Activated CD8-positive, alpha-beta T cell treated with anti-CD3 and anti-CD28 coated beads for 36 hours (primary cell): ENCODE data around the gene PLD1. TPM values are rescaled to one million over a fixed set of nuclear protein-coding genes. Genes with fewer than 3 reads are reported as not detected.
"Not testable (repeated sequence)": the region's sequence is repeated elsewhere in the genome, so short reads cannot be mapped to it uniquely, and the experiment has no call there.

Experiments
- ATAC-seq: fragments of 200-7000 bp; cut with Tn5 transposase; one replicate; pipeline ENCODE4 v1.10.0; 2021; ENCODE audit warnings: mild to moderate bottlenecking, moderate library complexity
- CTCF ChIA-PET: fragments of 350-600 bp; sonication (Branson Sonifier 250); formaldehyde crosslinking; loops from one replicate; lab custom pipeline; 2021; ENCODE audit warnings: antibody characterized with exemption; lab: Charles Lee
- POLR2A ChIA-PET: fragments of 350-600 bp; sonication (Branson Sonifier 250); formaldehyde crosslinking; loops from one replicate; lab custom pipeline; 2021; ENCODE audit warnings: antibody characterized with exemption; lab: Charles Lee
- DNase-seq: peaks from one replicate; pipeline ENCODE4 v3.0.0-alpha.2; 2020
- H3K27ac Mint-ChIP-seq: one replicate; pipeline ENCODE4 v1.8.0; 2021; ENCODE audit warnings: mild to moderate bottlenecking, mixed read lengths
- H3K27me3 Mint-ChIP-seq: one replicate; pipeline ENCODE4 v1.8.0; 2021; ENCODE audit warnings: mixed read lengths
- H3K36me3 Mint-ChIP-seq: one replicate; pipeline ENCODE4 v1.8.0; 2021; ENCODE audit warnings: low read depth, mixed read lengths
- H3K4me1 Mint-ChIP-seq: one replicate; pipeline ENCODE4 v1.8.0; 2021; ENCODE audit warnings: low read depth, mixed read lengths
- H3K4me3 Mint-ChIP-seq: one replicate; pipeline ENCODE4 v1.8.0; 2021; ENCODE audit warnings: mild to moderate bottlenecking, moderate library complexity, mixed read lengths
- H3K9me3 Mint-ChIP-seq: one replicate; pipeline ENCODE4 v1.8.0; 2021; ENCODE audit warnings: mixed read lengths
- intact Hi-C: fragments of 100-400 bp; cut with micrococcal nuclease; formaldehyde crosslinking; loops from one replicate; pipeline ENCODE4 v1.10.0; 2022
- total RNA-seq, 2 experiments: library from RNA; stranded (reverse); gene quantifications; one replicate each; pipeline ENCODE4 v1.2.3, GENCODE V29; 2021
- TF ChIP-seq, protein P1 (sequence below): fragments of 200-600 bp; IDR thresholded peaks from one replicate; pipeline ENCODE4 v1.8.0; 2022; ENCODE audit warnings: antibody characterized with exemption, mild to moderate bottlenecking

Gene PLD1
- total RNA-seq, 2 experiments from 2014 or later, result 0.86 to 1.2 TPM

DNA sequence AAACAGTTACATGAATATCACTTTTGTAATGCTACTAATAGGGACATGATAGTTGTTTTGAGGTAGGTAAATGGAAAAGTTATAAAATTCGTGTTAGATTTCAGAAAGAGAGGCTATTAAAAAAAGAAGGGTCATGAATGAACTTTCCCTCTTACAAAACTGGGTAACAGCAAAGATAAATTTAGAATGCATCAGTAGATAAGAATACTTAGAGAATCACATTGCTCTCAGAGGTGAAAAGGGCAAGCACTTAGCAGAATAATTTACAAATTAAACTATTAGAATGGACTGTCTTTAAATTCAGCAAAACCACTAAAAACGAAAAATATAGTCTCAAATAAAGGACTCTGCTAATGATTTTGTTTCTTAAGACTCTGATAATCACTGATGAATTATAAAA lies 167.2 kb downstream of the PLD1 start:
- DNase-seq (no peak), ATAC-seq (no peak)
- ChIA-PET CTCF (interaction anchor here (1.4 to 5.0 kb wide), 2 partner anchors 11 to 130 kb away, joined by 5 to 40 read pairs; no protein-coding TSS in a partner anchor), POLR2A (no interaction called here)
- TF ChIP-seq, protein P1, sequence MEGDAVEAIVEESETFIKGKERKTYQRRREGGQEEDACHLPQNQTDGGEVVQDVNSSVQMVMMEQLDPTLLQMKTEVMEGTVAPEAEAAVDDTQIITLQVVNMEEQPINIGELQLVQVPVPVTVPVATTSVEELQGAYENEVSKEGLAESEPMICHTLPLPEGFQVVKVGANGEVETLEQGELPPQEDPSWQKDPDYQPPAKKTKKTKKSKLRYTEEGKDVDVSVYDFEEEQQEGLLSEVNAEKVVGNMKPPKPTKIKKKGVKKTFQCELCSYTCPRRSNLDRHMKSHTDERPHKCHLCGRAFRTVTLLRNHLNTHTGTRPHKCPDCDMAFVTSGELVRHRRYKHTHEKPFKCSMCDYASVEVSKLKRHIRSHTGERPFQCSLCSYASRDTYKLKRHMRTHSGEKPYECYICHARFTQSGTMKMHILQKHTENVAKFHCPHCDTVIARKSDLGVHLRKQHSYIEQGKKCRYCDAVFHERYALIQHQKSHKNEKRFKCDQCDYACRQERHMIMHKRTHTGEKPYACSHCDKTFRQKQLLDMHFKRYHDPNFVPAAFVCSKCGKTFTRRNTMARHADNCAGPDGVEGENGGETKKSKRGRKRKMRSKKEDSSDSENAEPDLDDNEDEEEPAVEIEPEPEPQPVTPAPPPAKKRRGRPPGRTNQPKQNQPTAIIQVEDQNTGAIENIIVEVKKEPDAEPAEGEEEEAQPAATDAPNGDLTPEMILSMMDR, result no peak
- Mint-ChIP-seq H3K36me3 (no peaks in the 10 kb centered on the region), H3K4me3 (no peak overlapping the region), H3K9me3 (no peaks in the 10 kb centered on the region), H3K4me1 (no peaks in the 10 kb centered on the region), H3K27ac (no peak overlapping the region), H3K27me3 (no peaks in the 10 kb centered on the region)
- intact Hi-C loops, result no loop called here

DNA sequence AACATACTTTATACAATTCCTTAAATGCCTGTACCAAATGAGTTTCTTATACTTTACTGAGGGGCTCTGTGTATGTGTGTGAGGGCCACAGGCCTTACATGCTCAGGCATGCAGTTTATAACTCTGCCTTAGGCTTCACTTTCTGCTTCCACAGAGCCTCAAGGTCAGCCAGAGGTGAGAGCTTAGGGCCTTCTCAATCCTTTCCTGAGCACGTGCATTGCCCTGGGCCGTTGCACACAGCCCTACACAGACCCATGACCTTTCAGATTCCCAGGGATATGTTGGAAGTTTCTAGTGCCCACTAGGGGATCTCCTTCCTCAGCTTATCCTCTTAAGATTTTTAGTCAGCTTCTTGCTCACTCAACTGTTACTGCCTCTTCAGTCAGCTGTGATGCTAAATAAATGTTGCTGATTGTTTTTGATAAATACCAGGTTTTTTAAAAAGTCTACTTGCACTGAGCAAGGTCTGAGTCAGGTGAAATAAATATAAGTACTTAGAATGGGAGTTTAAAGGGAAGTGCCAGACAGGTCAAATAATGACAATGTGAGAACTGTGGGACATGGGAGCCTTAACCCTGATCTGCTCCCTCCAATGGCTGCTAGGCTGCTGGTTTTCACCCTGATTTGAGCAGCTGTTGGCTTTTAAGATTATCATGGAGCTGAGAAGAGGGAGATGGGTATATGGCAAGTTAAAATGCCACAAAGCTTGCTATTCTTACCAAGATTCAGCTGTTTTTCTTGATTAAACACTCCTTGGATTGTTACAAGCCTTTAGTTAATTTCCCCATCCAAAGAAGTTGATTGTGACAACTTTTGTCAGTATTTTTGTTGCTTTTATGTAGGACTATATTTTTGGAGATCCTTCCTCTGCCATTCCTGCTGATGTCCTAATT lies 169.5 kb downstream of the PLD1 start:
- H3K9me3 Mint-ChIP-seq, result no peaks in the 10 kb centered on the region
- intact Hi-C loops, result no loop called here
- no peak overlapping the region for H3K27ac Mint-ChIP-seq
- TF ChIP-seq, protein P1, result no peak
- ChIA-PET POLR2A (no interaction called here), CTCF (interaction anchor here (0.7 to 2.5 kb wide), 4 partner anchors 11 to 701 kb away, joined by 3 to 11 read pairs (median 4); no protein-coding TSS in a partner anchor)
- no peaks in the 10 kb centered on the region for H3K36me3 Mint-ChIP-seq
- no peak overlapping the region for H3K4me3 Mint-ChIP-seq
- H3K27me3 Mint-ChIP-seq, result no peaks in the 10 kb centered on the region
- no peak for DNase-seq
- ATAC-seq, result no peak
- H3K4me1 Mint-ChIP-seq, result no peaks in the 10 kb centered on the region

DNA sequence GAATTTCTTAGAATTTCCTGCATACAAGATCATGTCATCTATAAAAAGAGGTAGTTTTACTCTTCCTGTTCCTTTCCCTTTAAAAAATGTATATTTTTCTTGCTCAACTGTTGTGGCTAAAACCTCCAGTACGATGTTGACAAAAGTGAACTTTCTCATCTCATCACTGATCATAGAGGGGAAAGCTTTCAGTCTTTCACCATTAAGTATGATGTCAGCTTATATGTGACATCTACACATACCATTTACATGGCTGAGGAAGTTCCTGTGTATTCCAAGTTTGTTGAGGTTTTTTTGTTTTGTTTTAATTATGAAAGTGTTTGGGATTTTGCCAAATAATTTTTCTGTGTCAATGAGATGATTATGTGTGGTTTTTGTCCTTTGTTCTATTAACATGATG lies 173.6 kb downstream of the PLD1 start:
- no peak overlapping the region for H3K4me3 Mint-ChIP-seq
- intact Hi-C loops, result no loop called here
- H3K4me1 Mint-ChIP-seq, result no peaks in the 10 kb centered on the region
- POLR2A ChIA-PET, result no interaction called here
- CTCF ChIA-PET, result interaction anchor here (1.2 to 1.8 kb wide), 2 partner anchors 10 to 20 kb away, joined by 3 read pairs; no protein-coding TSS in a partner anchor
- H3K27me3 Mint-ChIP-seq, result no peaks in the 10 kb centered on the region
- ATAC-seq, result no peak
- H3K27ac Mint-ChIP-seq, result no peak overlapping the region
- no peaks in the 10 kb centered on the region for H3K9me3 Mint-ChIP-seq
- H3K36me3 Mint-ChIP-seq, result no peaks in the 10 kb centered on the region
- TF ChIP-seq, protein P1, result no peak
- no peak for DNase-seq

DNA sequence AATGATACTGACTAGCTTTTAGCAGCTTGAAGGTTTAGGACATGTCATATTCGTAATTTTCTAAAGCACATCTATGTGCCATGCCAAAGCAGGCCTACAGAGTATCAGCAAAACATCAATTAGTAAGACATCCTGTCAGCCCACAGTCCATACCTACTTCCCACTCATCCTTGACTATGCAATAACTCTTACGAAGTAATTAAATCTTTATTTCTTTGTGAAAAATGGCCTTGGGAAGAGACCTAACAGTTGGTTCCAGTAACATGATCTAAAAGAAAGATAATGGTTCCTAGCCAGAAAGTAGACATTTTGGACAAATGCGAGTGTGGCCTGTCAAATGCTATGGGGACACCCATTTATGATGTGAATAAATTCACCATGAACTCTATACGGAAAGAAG lies 177.5 kb downstream of the PLD1 start:
- Mint-ChIP-seq H3K27me3 (no peaks in the 10 kb centered on the region), H3K27ac (no peak overlapping the region), H3K36me3 (no peaks in the 10 kb centered on the region), H3K9me3 (no peaks in the 10 kb centered on the region), H3K4me1 (no peaks in the 10 kb centered on the region), H3K4me3 (no peak overlapping the region)
- ChIA-PET CTCF (interaction anchor here (1.5 kb wide), 1 partner anchor 18 kb away, joined by 4 read pairs; no protein-coding TSS in a partner anchor), POLR2A (no interaction called here)
- DNase-seq, result no peak
- TF ChIP-seq, protein P1, result no peak
- no peak for ATAC-seq
- intact Hi-C loops, result no loop called here

DNA sequence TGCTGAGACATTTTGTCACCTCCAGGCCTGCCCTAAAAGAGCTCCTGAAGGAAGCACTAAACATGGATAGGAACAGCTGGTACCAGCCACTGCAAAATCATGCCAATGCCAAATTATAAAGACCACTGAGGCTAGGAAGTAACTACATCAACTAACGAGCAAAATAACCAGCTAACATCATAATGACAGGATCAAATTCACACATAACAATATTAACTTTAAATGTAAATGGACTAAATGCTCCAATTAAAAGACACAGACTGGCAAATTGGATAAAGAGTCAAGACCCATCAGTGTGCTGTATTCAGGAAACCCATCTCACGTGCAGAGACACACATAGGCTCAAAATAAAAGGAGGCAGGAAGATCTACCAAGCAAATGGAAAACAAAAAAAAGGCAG lies 183.5 kb downstream of the PLD1 start:
- H3K27ac Mint-ChIP-seq, result not testable (repeated sequence)

More for the DNA sequence above, 183.5 kb downstream of the PLD1 start:
- intact Hi-C loops, CTCF ChIA-PET, H3K4me1 Mint-ChIP-seq, ATAC-seq, H3K4me3 Mint-ChIP-seq, H3K9me3 Mint-ChIP-seq, H3K27me3 Mint-ChIP-seq, H3K36me3 Mint-ChIP-seq, DNase-seq, POLR2A ChIA-PET: not testable (repeated sequence)
